ENCODE measurements around the gene PLK4. TPM values are rescaled to one million over a fixed set of nuclear protein-coding genes. Genes with fewer than 3 reads are reported as not detected.

Gene PLK4
- total RNA-seq, 1 experiment from 2014 or later, result 40.2 TPM

- Histone ChIP-seq H3K4me1 (ENCODE audit: insufficient read depth, low read length) (no peaks in the 10 kb centered on the region), H3K56ac (ENCODE audit: insufficient read length, low read depth, low read length) (no peak overlapping the region), H4K5ac (ENCODE audit: insufficient read length, low read depth, low read length) (no peak overlapping the region), H2AFZ (ENCODE audit: low read length) (no peak overlapping the region), H3K23me2 (ENCODE audit: insufficient read length, low read depth, low read length, poor library complexity, severe bottlenecking) (no peaks in the 10 kb centered on the region), H3K9me3 (ENCODE audit: control insufficient read depth, low read depth, low read length) (no peaks in the 10 kb centered on the region), H2BK15ac (ENCODE audit: low read depth, low read length) (no peak overlapping the region), H3K27ac (ENCODE audit: insufficient read length, low read depth, low read length) (no peak overlapping the region), H2BK5ac (ENCODE audit: insufficient read length, low read length) (peak overlapping the region; percentile 16), H3K18ac (ENCODE audit: insufficient read length, low read depth, low read length) (no peak overlapping the region), H2AK5ac (ENCODE audit: insufficient read length, low read length) (no peak overlapping the region), H3T11ph (ENCODE audit: low read length) (no peak overlapping the region), H3K79me1 (ENCODE audit: insufficient read depth, low read depth, low read length, poor library complexity, severe bottlenecking) (no peaks in the 10 kb centered on the region), H3K79me2 (ENCODE audit: insufficient read depth, low read length) (no peaks in the 10 kb centered on the region; the same call in 1 of the 2 replicates), H3K23ac (ENCODE audit: insufficient read length, low read depth, low read length) (no peak overlapping the region), H4K8ac (replicated peaks; ENCODE audit: insufficient read length, low read depth, low read length) (no peak overlapping the region), H3K4me2 (ENCODE audit: insufficient read depth, insufficient read length, low read length) (no peak overlapping the region), H3K27me3 (ENCODE audit: insufficient read depth, low read length) (no peaks in the 10 kb centered on the region), H4K91ac (ENCODE audit: insufficient read length, low read depth, low read length) (no peak overlapping the region), H3K9ac (ENCODE audit: extremely low read depth, insufficient read length, low read length) (no peak overlapping the region), H2BK12ac (ENCODE audit: insufficient read length, low read depth, low read length) (no peak overlapping the region), H2BK120ac (ENCODE audit: low read depth, low read length, poor library complexity, severe bottlenecking) (no peak overlapping the region), H3K4ac (ENCODE audit: low read depth, low read length) (no peak overlapping the region), H2BK20ac (ENCODE audit: low read depth, low read length, poor library complexity, severe bottlenecking) (no peak overlapping the region), H4K20me1 (ENCODE audit: control insufficient read depth, insufficient read depth, insufficient read length) (no peaks in the 10 kb centered on the region), H3K14ac (ENCODE audit: insufficient read depth, low read length) (no peak overlapping the region)
- Mint-ChIP-seq H3K4me1 (peaks cover 0 to 4% of the 10 kb centered on the region in 2 experiments; a peak in 1 of 4 replicates), H3K27me3 (ENCODE audit: low read depth) (no peaks in the 10 kb centered on the region), H3K36me3 (ENCODE audit: insufficient read depth in 1 of 3, low read depth in 3 of 3) (peaks cover 0 to 11% (median 7%) of the 10 kb centered on the region in 3 experiments; a peak in 4 of 7 replicates), H3K27ac (peak overlapping the region in 2 of 3 experiments; percentile 1 to 5; a peak in 4 of 7 replicates), H3K4me3 (no peak overlapping the region), H3K9me3 (no peaks in the 10 kb centered on the region)
- no CpG with 5 or more reads among the region's 3 CpGs for WGBS (ENCODE audit: extremely low coverage, insufficient read length, low lambda C conversion rate)
- TF ChIP-seq CTCF (conservative IDR thresholded peaks at IDR 0.05), result no peak
- no peak for DNase-seq
These were observed 10.0 kb upstream of the PLK4 start for GRCh38 chr4:127870688-127871087.

All from H9 (cell line).